ENCODE measurements around the gene STON2. TPM values are rescaled to one million over a fixed set of nuclear protein-coding genes. Genes with fewer than 3 reads are reported as not detected.

STON2 gene
- total RNA-seq, 1 donor from 2014 or later = 24.0 TPM

DNA sequence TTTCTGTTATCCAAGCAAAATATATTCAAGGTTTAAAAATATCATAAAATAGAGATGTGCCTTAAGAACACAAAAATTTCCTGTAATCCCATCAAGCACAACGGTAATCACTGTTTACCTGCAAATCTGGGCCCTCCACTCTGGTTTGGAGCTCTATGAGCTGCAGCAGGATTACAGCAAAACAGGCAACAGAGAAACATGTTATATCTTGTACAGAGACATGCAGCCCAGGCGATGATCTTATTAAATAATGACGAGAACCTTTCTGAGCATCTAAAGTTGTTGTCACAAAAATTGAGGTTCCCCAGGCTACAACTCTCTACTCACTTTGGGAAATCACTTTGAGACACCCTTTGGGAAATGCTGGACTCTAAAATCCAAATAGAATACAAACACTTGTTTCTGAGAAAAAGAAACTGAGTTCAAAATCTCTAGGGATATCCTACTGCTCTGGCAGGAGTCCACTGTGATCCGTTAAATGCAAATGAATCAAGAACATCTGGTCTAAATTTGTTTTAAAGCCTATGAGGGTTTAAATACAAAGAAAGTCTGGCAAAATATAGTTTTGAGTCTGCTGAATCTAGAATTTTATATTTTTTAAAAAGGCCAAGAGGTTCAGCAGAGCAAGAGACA, 36.3 kb downstream of the STON2 start:
- no peaks in the 10 kb centered on the region for H3K9me3 Mint-ChIP-seq
- no peak overlapping the region for H3K4me3 Mint-ChIP-seq
- TF ChIP-seq, protein P1, sequence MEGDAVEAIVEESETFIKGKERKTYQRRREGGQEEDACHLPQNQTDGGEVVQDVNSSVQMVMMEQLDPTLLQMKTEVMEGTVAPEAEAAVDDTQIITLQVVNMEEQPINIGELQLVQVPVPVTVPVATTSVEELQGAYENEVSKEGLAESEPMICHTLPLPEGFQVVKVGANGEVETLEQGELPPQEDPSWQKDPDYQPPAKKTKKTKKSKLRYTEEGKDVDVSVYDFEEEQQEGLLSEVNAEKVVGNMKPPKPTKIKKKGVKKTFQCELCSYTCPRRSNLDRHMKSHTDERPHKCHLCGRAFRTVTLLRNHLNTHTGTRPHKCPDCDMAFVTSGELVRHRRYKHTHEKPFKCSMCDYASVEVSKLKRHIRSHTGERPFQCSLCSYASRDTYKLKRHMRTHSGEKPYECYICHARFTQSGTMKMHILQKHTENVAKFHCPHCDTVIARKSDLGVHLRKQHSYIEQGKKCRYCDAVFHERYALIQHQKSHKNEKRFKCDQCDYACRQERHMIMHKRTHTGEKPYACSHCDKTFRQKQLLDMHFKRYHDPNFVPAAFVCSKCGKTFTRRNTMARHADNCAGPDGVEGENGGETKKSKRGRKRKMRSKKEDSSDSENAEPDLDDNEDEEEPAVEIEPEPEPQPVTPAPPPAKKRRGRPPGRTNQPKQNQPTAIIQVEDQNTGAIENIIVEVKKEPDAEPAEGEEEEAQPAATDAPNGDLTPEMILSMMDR (conservative IDR thresholded peaks at IDR 0.05) = no peak
- H3K27ac Mint-ChIP-seq (ENCODE audit: unreplicated experiment) = no peak overlapping the region
- peaks cover 2% of the 10 kb centered on the region for H3K36me3 Mint-ChIP-seq (ENCODE audit: low read depth)
- DNase-seq (ENCODE audit: low read depth, low spot score) = no peak
- H3K27me3 Mint-ChIP-seq (ENCODE audit: low read depth) = no peaks in the 10 kb centered on the region
- H3K4me1 Mint-ChIP-seq = no peaks in the 10 kb centered on the region

DNA sequence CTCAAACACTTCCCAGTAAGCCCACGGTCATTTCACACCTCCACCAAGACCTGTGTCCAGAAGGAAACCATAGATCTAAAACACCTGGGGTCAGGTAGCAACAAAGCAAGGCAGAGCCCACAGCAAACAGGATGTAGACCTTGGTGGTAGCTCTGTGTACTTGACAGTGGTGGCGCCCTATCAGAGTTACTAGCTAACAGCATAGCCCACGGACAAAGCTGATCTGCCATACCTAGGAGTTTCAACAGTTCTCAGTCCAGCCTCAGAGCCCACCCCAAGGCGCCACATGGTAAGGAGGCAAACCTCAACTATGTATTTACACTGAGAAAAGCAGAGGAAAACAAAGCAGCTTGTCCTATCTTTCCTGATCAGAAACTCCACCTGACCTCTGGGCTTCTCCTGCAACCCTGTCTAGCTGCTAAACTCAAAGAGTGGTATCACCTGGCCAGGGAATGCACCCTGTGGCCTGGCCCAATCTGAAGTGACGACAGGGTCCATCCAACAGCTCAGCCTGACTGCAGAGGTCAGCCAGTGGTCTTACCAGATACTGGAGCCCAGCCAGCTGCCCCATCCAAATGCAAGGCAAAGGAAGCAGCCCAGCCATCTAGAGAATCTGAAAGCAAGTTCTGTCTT, 46.3 kb downstream of the STON2 start:
- no peak overlapping the region for H3K27ac Mint-ChIP-seq (ENCODE audit: unreplicated experiment)
- TF ChIP-seq, protein P1 (conservative IDR thresholded peaks at IDR 0.05) = no peak

DNA sequence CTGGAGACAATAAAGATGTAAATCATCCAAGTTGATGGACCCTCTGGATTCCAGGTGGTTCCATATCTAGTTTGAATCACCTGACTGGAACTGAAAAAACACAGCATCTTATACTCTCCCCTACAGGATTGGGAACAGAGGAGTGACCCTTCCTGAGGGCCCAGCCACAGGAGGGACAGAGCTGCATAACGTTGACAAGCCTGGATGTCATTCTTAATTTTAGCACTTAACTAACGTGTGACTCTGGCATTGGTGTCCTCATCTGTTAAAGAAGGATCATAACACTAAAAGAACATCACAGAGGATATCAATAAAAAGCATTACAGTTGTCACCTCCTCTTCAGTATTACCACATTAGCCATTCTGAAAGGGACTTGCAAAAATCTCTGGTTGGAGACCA, 47.7 kb downstream of the STON2 start:
- Mint-ChIP-seq H3K27ac (ENCODE audit: unreplicated experiment) (no peak overlapping the region), H3K36me3 (ENCODE audit: low read depth) (peaks cover 21% of the 10 kb centered on the region), H3K9me3 (peaks cover 23% of the 10 kb centered on the region), H3K27me3 (ENCODE audit: low read depth) (no peaks in the 10 kb centered on the region), H3K4me1 (no peaks in the 10 kb centered on the region), H3K4me3 (no peak overlapping the region)
- TF ChIP-seq, protein P1 (conservative IDR thresholded peaks at IDR 0.05) = no peak
- no peak for DNase-seq (ENCODE audit: low read depth, low spot score)

More for the DNA sequence above, 46.3 kb downstream of the STON2 start:
- peaks cover 21% of the 10 kb centered on the region for H3K36me3 Mint-ChIP-seq (ENCODE audit: low read depth)
- no peaks in the 10 kb centered on the region for H3K4me1 Mint-ChIP-seq
- DNase-seq (ENCODE audit: low read depth, low spot score) = no peak
- no peaks in the 10 kb centered on the region for H3K27me3 Mint-ChIP-seq (ENCODE audit: low read depth)
- no peak overlapping the region for H3K4me3 Mint-ChIP-seq
- H3K9me3 Mint-ChIP-seq = peaks cover 23% of the 10 kb centered on the region

DNA sequence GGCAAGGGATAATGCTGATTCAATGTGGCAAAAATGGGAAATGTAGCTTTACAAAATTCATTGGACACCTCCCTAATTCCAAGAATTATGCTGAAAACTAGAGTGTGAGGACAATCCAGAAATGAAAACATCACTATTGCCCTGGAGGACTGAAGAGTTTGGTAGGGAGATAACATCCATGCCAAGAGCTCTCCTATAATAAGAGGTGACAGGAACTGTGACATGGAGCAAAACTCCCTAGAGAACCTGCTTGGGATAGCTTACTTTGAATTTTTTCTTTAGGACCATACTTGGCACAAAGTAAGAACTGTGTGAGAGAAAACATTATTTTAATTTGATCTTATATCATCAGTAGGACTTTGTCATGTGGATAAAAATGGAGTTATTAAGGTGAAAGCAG, 48.9 kb downstream of the STON2 start:
- no peaks in the 10 kb centered on the region for H3K27me3 Mint-ChIP-seq (ENCODE audit: low read depth)
- TF ChIP-seq, protein P1 (conservative IDR thresholded peaks at IDR 0.05) = no peak
- H3K4me1 Mint-ChIP-seq = no peaks in the 10 kb centered on the region
- no peak overlapping the region for H3K27ac Mint-ChIP-seq (ENCODE audit: unreplicated experiment)
- H3K9me3 Mint-ChIP-seq = peaks cover 25% of the 10 kb centered on the region
- no peak for DNase-seq (ENCODE audit: low read depth, low spot score)
- H3K36me3 Mint-ChIP-seq (ENCODE audit: low read depth) = peaks cover 23% of the 10 kb centered on the region
- no peak overlapping the region for H3K4me3 Mint-ChIP-seq

DNA sequence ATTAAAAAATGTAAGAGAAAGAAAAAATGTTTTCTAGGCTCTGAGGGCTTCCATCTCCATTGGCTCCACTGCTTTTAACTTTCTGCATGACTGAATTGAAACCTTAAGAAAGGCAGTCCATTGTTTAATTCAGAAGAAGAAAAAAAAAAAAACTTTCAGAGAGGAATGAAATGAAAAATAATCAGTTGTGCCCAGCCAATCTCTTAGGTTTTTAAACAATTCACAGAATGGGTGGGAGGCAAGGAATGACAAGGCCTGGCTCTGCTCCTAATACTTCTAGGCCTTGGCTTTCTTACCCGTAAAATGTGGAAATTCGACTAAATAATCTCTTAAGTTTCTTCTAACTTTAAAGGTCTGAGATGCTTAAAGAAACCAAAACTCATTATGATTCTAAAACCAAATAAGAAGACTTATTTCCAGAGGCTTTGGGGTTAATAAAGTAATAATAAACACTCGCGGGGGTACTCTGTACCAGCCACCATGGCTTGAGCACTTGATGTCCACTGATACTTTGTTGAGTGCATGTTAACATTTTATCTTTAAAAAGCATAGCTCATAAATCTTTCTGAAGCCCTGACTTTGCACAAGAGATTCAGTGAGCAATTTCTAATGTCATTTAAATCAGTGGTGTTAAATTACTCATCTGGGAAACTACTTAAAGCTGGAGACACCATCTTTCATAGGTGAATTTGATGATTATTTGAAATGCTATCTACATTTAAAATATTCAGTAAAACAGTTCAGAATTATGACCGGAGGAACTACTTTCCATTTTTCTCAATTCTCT, 49.6 kb downstream of the STON2 start:
- Mint-ChIP-seq H3K4me3 (no peak overlapping the region), H3K9me3 (peaks cover 25% of the 10 kb centered on the region), H3K27me3 (ENCODE audit: low read depth) (no peaks in the 10 kb centered on the region), H3K36me3 (ENCODE audit: low read depth) (peaks cover 23% of the 10 kb centered on the region), H3K27ac (ENCODE audit: unreplicated experiment) (no peak overlapping the region), H3K4me1 (no peaks in the 10 kb centered on the region)
- no peak for DNase-seq (ENCODE audit: low read depth, low spot score)
- TF ChIP-seq, protein P1 (conservative IDR thresholded peaks at IDR 0.05) = no peak
